NB4 (cell line): ENCODE measurements around the gene TMEM184A.

ENCODE experiments used
- CTCF ChIP-seq: IDR thresholded peaks from one replicate; pipeline ENCODE4 v1.5.1; 2012; ENCODE audit warnings: low read depth, low read length
- POLR2A ChIP-seq: IDR thresholded peaks from 2 replicates; pipeline ENCODE4 v1.6.1; 2011; ENCODE audit warnings: mild to moderate bottlenecking; ENCODE audit not compliant: insufficient read length; ENCODE audit errors: extremely low read depth
- TF ChIP-seq, protein P1 (sequence below): IDR thresholded peaks from 2 replicates; pipeline ENCODE4 v1.6.1; 2011; ENCODE audit warnings: low read depth, low read length

DNA sequence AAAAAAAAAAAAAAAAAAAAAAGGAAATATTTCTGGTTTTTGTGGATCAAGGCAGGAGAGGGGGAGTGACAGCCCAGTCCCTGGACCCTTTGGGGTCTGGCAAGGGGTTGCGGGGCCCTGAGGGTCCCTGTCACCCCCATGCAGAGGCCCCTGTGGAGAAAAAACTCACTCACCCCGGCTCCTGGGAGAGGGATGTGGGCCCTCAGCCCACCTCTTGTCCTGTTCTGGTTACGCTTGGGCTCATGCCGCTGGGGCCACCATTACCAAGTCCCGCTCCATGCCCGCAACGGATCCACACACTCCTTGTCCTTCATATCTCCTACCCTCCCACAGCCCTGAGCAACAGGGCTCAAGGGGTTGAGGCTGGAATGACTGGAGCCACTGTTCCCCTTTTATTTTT lies 1.0 kb upstream of the TMEM184A start:
- TF ChIP-seq CTCF (no peak), POLR2A (no peak)
- TF ChIP-seq, protein P1, sequence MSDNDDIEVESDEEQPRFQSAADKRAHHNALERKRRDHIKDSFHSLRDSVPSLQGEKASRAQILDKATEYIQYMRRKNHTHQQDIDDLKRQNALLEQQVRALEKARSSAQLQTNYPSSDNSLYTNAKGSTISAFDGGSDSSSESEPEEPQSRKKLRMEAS: no peak
